ENCODE data around the gene JAML. TPM values are rescaled to one million over a fixed set of nuclear protein-coding genes. Genes with fewer than 3 reads are reported as not detected.
"Not testable (repeated sequence)": the region's sequence is repeated elsewhere in the genome, so short reads cannot be mapped to it uniquely, and the experiment has no call there.

The JAML gene
- total RNA-seq, 6 experiments from 2014 or later: 1.5 to 9.1 (median 3.2) TPM

- Histone ChIP-seq H3K4me1 (peaks cover 0 to 51% (median 20%) of the 10 kb centered on the region in 4 donors), H3K9me3 (no peaks in the 10 kb centered on the region), H3K27me3 (no peaks in the 10 kb centered on the region), H3K27ac (peak overlapping the region in 2 of 3 donors; percentile 35 to 48), H3K36me3 (no peaks in the 10 kb centered on the region), H3K4me3 (peak overlapping the region in 1 of 3 donors; percentile 36)
- TF ChIP-seq POLR2A (IDR thresholded peaks at IDR 0.05) (no peak), CTCF (IDR thresholded peaks at IDR 0.05) (peak; percentile 79 to 93 (median 92))
- ATAC-seq (peak; percentile 47 to 62 (median 54)), DNase-seq (peak; percentile 83 to 85 (median 84))
- intact Hi-C loops (cut with DNase I): loop anchor here in 1 of 2 donors (5.0 kb wide), 1 partner anchor 94 kb away; no protein-coding TSS in a partner anchor
- WGBS (ENCODE audit: insufficient coverage, low coverage, low lambda C conversion rate, missing lambda C conversion rate): 2% methylated on average over 9 of the region's 9 CpGs
Measured at GRCh38 chr11:118198370-118198769, 26.4 kb downstream of the JAML start.

- no peak overlapping the region for H3K4me3 ChIP-seq
- no peaks in the 10 kb centered on the region for H3K9me3 ChIP-seq
- no peaks in the 10 kb centered on the region for H3K27me3 ChIP-seq
- WGBS (ENCODE audit: insufficient coverage, low coverage, low lambda C conversion rate, missing lambda C conversion rate): 18% methylated on average over 9 of the region's 10 CpGs
- H3K27ac ChIP-seq: peak overlapping the region; percentile 65 to 82 (median 71)
- DNase-seq: peak; percentile 82 to 94 (median 88)
- TF ChIP-seq POLR2A (IDR thresholded peaks at IDR 0.05) (peak; percentile 86), CTCF (IDR thresholded peaks at IDR 0.05) (no peak)
- ATAC-seq: peak; percentile 91 to 96 (median 94)
- intact Hi-C loops (cut with DNase I): loop anchor here in 1 of 2 donors (5.0 kb wide), 1 partner anchor 97 kb away; no protein-coding TSS in a partner anchor
- H3K4me1 ChIP-seq: peaks cover 0 to 42% (median 11%) of the 10 kb centered on the region in 4 donors
- H3K36me3 ChIP-seq: no peaks in the 10 kb centered on the region
Measured at GRCh38 chr11:118194835-118195627, 29.8 kb downstream of the JAML start.

- DNase-seq: no peak
- peak overlapping the region; percentile 2 to 82 (median 24) for H3K27ac ChIP-seq
Measured at GRCh38 chr11:118193910-118194566, 30.8 kb downstream of the JAML start.

GRCh38 chr11:118192817-118193216, 32.0 kb downstream of the JAML start:
- H3K4me3 ChIP-seq; ATAC-seq; H3K36me3 ChIP-seq; DNase-seq; H3K27me3 ChIP-seq; H3K27ac ChIP-seq; intact Hi-C loops (cut with DNase I); H3K9me3 ChIP-seq: not testable (repeated sequence)
- 90% methylated on average over 5 of the region's 5 CpGs for WGBS (ENCODE audit: insufficient coverage, low coverage, low lambda C conversion rate, missing lambda C conversion rate)
- H3K4me1 ChIP-seq: peaks cover 0 to 30% (median 6%) of the 10 kb centered on the region in 4 donors

More at GRCh38 chr11:118193910-118194566, 30.8 kb downstream of the JAML start:
- intact Hi-C loops (cut with DNase I): no loop called here
- Histone ChIP-seq H3K27me3 (no peaks in the 10 kb centered on the region), H3K4me3 (no peak overlapping the region), H3K36me3 (no peaks in the 10 kb centered on the region), H3K4me1 (peaks cover 0 to 37% (median 10%) of the 10 kb centered on the region in 4 donors), H3K9me3 (no peaks in the 10 kb centered on the region)
- TF ChIP-seq POLR2A (IDR thresholded peaks at IDR 0.05) (no peak), CTCF (IDR thresholded peaks at IDR 0.05) (no peak)
- WGBS (ENCODE audit: insufficient coverage, low coverage, low lambda C conversion rate, missing lambda C conversion rate): 58% methylated on average over 5 of the region's 6 CpGs
- ATAC-seq: peak in 1 of 4 donors; percentile 7

GRCh38 chr11:118190942-118191506, 33.8 kb downstream of the JAML start:
- H3K36me3 ChIP-seq; ATAC-seq; intact Hi-C loops (cut with DNase I); DNase-seq; H3K27me3 ChIP-seq; H3K27ac ChIP-seq; H3K4me3 ChIP-seq; H3K9me3 ChIP-seq: not testable (repeated sequence)
- peaks cover 0 to 36% (median 6%) of the 10 kb centered on the region in 4 donors for H3K4me1 ChIP-seq
- WGBS (ENCODE audit: insufficient coverage, low coverage, low lambda C conversion rate, missing lambda C conversion rate): 35% methylated on average over 2 of the region's 2 CpGs
